Nephron (organoid): ENCODE measurements around the gene PLCZ1.

Source experiments
- H3K27ac Mint-ChIP-seq, 3 experiments: 2 replicates each; pipeline ENCODE4 v1.8.0; 2020; ENCODE audit warnings: mixed read lengths in 3 of 3, mild to moderate bottlenecking in 2 of 3, moderate library complexity in 1 of 3
- H3K27me3 Mint-ChIP-seq: 2 replicates; pipeline ENCODE4 v1.8.0; 2021; ENCODE audit warnings: low read depth, mild to moderate bottlenecking, moderate library complexity, mixed read lengths
- H3K36me3 Mint-ChIP-seq: 2 replicates; pipeline ENCODE4 v1.8.0; 2020; ENCODE audit warnings: low read depth, mixed read lengths
- H3K4me1 Mint-ChIP-seq: 2 replicates; pipeline ENCODE4 v1.8.0; 2020; ENCODE audit warnings: mixed read lengths
- H3K4me3 Mint-ChIP-seq, 3 experiments: 2 replicates each; pipeline ENCODE4 v1.8.0; 2020; ENCODE audit warnings: mild to moderate bottlenecking in 3 of 3, mixed read lengths in 3 of 3, moderate library complexity in 2 of 3
- H3K9me3 Mint-ChIP-seq: 2 replicates; pipeline ENCODE4 v1.8.0; 2020; ENCODE audit warnings: mixed read lengths
- CTCF ChIP-seq, 3 experiments: fragments of 200-600 bp; sonication (generic); IDR thresholded peaks; one replicate each; pipeline ENCODE4 v1.5.0; 2021; ENCODE audit warnings: antibody characterized with exemption in 3 of 3; ENCODE audit not compliant: unreplicated experiment in 3 of 3

Gene PLCZ1

GRCh38 chr12:18634382-18634781 lies 103.4 kb downstream of the PLCZ1 start:
- no peaks in the 10 kb centered on the region for H3K27me3 Mint-ChIP-seq
- no peak overlapping the region for H3K4me3 Mint-ChIP-seq
- H3K9me3 Mint-ChIP-seq = peaks cover 3% of the 10 kb centered on the region
- no peaks in the 10 kb centered on the region for H3K4me1 Mint-ChIP-seq
- H3K36me3 Mint-ChIP-seq = no peaks in the 10 kb centered on the region
- no peak for TF ChIP-seq CTCF (IDR thresholded peaks at IDR 0.05; ENCODE audit: unreplicated experiment in 3 of 3)
- no peak overlapping the region for H3K27ac Mint-ChIP-seq
